HG03460 (cell line): Measurements from ENCODE around the gene ALG14.
"Not testable (repeated sequence)": the region's sequence is repeated elsewhere in the genome, so short reads cannot be mapped to it uniquely, and the experiment has no call there.

Experiments used
- ATAC-seq: cut with Tn5 transposase; IDR thresholded peaks from one replicate; pipeline ENCODE4 v1.9.1; 2021; ENCODE audit not compliant: unreplicated experiment

ALG14 gene, protein sequence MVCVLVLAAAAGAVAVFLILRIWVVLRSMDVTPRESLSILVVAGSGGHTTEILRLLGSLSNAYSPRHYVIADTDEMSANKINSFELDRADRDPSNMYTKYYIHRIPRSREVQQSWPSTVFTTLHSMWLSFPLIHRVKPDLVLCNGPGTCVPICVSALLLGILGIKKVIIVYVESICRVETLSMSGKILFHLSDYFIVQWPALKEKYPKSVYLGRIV

GRCh38 chr1:95072532-95073419 lies at the start of gene ALG14:
TSS of gene ALG14 (minus strand) at chr1:95072951. CDS start at chr1:95072898, 53 bp downstream.
- peak; percentile 97 for ATAC-seq

DNA sequence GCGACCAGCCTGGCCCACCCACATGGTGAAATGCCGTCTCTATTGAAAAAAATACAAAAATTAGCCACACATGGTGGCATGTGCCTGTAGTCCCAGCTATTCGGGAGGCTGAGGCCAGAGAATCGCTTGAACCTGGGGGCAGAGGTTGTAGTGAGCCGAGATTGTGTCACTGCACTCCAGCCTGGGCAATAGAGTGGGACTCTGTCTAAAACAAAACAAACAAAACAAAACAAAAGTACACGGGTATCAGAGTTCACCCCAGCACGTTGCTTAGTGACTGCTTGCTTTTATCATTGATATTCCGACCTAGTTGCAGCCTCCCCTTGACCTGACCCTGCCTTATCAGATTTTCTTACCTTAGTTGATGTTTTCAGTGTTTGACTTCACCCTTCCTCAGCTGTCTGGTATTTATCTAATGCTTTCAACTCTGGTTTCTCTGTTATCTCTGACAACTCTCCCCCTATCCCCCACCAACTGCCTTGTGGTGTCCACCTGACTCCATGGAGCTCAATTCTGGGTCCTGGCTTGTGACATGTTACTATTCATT lies 49.5 kb upstream of the ALG14 start:
- ATAC-seq, result no peak

- ATAC-seq, result no peak
Observed at GRCh38 chr1:95119273-95119672, 46.5 kb upstream of the ALG14 start.

GRCh38 chr1:95118710-95119109 lies 46.0 kb upstream of the ALG14 start:
- no peak for ATAC-seq

GRCh38 chr1:95118067-95118499 lies 45.3 kb upstream of the ALG14 start:
- no peak for ATAC-seq

- ATAC-seq, result peak; percentile 63
Observed at GRCh38 chr1:95117207-95118066, 44.7 kb upstream of the ALG14 start, which contains the start of gene TLCD4. TSS of gene TLCD4 (plus strand) at chr1:95117355. CDS start at chr1:95143902, 26,547 bp downstream.

GRCh38 chr1:95116580-95117206 lies 43.9 kb upstream of the ALG14 start:
- peak; percentile 69 for ATAC-seq

DNA sequence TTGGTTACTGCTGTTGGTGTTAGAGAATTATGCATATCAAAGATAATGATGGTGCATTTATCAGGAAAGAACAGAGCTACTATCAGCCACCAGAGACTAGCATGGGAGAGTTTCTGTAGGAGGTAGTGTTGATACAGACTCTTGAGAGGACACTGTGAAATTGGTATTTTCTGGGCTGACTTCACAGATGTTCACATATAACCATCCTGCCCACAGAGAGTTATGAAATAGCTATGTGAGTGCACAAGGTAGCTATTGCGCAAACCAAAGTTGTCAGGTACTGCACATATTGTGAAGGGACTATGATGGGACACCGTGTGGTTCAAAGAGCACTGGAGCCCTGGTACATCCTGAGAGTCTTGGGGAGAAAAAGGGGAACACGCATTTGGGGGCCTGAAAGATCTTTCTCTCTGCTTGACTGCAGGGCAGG lies 43.0 kb upstream of the ALG14 start:
- ATAC-seq, result no peak

DNA sequence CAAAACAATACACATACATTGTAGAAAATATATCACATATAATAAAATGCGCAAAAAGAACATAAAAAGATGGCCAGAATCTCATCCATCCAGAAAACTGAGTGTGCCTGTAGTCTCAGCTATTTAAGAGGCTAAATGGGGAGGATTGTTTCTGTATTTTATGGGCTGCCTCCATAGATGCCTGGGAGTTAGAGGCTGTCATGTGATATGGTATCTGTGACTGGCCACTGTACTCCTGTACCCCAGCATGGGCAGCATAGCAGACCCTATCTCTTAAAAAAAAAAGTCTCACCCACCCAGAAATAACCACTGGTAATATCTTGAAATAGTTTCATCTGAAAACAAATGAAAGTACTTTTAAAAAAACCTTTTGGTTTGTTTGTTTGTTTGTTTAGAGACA lies 40.9 kb upstream of the ALG14 start:
- no peak for ATAC-seq

DNA sequence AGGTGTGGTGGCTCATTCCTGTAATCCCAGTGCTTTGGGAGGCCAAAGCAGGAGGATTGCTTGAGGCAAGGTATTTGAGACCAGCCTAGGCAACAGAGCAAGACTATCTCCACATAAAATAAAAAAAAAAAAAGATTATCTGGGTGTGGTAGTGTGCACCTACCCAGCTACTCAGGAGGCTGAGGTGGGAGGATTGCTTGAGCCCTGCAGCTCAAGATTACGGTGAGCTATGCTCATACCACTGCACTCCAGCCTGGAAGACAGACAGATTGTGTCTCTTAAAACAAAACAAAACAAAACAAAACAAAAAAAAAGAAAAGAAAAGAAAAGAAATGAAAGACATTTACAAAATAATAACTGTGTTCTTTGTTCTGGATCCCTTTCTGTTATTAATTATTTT lies 38.3 kb upstream of the ALG14 start:
- ATAC-seq, result no peak

- ATAC-seq, result no peak
Observed at GRCh38 chr1:95108792-95109191, 36.0 kb upstream of the ALG14 start.

- ATAC-seq, result no peak
Observed at GRCh38 chr1:95098196-95098595, 25.4 kb upstream of the ALG14 start.

GRCh38 chr1:95097426-95097825 lies 24.7 kb upstream of the ALG14 start:
- no peak for ATAC-seq

- peak; percentile 12 for ATAC-seq
Observed at GRCh38 chr1:95096218-95096841, 23.6 kb upstream of the ALG14 start.

DNA sequence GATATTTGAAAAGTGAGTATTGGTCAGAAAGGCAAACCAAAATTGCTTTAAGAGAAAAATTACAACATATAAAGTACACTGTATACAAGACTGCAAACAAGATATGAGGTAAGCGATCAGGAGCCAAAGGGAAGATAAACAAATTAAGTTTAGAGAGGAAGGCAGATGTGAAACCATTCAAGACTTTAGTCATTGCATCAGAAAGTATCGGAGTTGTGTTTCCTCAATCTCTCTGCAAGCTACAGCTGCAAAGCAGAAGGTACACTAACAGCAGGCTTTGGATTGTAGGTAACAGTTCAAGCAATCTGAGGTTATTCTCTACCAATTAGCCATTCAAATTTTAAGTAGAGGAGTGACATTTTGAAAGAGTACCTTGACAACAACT lies 23.1 kb upstream of the ALG14 start:
- ATAC-seq, result peak; percentile 73

DNA sequence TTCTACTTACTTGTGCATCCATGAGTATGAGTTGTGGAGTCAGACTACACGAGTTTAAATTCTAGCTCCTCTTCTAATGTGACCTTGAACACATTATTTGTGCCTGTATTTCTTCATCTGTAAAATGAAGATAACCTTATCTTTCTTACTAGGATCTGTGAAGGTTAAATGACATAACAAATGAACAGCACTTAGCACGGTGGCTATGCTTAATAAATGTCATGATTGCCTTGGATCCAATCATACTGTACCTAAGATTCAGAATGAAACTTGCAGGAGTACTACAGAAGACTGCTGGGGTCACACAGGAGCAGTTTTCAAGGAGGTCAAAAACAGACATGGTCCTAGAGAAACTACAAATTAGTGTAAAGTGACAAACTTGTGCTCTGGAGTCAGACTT lies 22.2 kb upstream of the ALG14 start:
- no peak for ATAC-seq

DNA sequence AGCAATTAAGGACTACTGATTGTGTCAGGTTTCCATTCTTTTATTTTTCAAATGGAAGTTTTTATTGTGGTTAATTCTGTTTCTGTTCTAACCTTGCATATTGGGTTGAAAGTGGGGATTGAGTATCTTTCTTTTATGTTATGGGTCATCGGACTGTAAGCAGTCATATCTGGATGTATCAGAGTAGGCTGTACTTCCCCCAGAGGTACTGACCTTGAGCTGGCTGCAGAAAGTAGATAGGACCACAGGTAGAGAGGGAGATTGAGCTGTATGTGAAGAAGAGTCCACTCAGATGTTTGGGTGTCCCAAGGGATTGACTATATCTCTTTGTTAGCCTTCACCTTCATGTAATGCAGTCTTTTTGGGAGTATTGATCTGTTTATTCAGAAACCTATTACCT lies 20.5 kb upstream of the ALG14 start:
- no peak for ATAC-seq

- not testable (repeated sequence) for ATAC-seq
Observed at GRCh38 chr1:95092891-95093290, 20.1 kb upstream of the ALG14 start.

GRCh38 chr1:95091290-95091689 lies 18.5 kb upstream of the ALG14 start:
- not testable (repeated sequence) for ATAC-seq
